NOMO-1 treated with DMSO at 0.1 percent for 48 hours (cell line): ENCODE measurements around the gene DENR.

Experiments
- DNase-seq: peaks from one replicate; lab custom pipeline; 2025; ENCODE audit not compliant: unreplicated experiment; lab: John Stamatoyannopoulos, UW

Gene DENR

DNA sequence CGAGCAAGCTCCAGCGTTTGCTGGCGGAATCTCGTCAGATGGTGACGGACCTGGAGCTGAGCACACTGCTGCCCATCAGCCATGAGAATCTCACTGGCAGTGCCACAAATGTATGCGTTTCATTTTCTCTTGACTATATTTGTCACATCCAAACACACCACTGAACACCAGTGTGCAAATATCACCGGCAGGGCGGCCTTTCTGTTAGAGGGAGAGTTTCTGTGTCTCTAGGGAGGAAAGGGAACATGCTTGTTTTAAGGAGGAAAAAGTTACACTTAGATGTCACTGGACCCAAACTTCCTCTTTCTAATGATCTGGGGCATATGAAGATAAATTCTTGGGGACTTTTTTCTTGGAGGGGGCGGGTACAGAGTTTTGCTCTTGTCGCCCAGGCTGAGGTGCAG, 60.7 kb downstream of the DENR start:
- DNase-seq, result peak; percentile 38

DNA sequence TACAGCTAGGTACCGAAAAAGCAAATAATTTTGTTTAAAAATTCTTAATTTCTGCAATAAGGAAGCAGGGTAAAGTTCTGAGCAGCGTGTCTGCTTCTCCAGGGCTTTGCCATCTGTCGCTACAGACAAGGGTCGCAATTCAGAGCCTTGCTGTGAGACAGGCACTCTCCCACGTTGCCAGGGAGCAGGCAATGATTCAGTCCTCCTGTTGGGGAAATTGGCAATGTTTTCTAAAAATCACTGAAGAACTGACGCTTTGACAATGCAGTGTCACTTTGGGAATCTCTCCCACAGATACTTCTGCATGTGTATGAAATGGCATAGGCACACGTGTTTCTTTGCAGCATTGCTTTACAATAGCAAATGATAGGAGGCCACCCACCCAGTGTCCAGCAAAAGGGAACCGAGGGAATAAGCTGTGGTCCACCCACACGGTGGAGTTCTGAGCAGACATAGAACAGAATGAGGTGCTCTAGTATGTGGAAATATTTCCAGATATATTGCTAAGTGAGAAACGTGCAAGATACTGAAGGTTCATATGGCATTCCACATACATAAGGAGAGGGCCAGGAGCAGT, 66.7 kb downstream of the DENR start:
- DNase-seq, result no peak

DNA sequence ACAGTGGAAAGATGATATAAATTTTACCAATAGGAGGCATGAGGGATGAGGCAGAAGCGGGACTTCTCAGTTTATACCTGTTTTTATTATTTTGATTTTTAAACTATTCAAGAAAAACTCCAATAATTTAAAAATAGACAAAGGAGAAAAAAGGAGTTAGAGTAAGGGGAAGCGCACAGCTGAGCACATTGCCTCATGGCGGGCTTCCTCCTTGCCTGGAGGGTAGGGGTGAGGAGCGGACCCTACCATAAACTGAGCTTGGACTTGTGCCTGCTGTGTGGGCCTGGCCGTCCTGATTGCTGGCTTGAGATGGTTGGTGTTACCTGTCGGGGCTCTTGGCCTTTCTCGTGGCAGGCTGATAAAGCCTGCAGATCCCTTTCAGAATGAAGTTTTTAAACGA, 67.5 kb downstream of the DENR start:
- no peak for DNase-seq
